IPS DF 19.7 (cell line): Measurements from ENCODE around the gene SVIL.
"Not testable (repeated sequence)": the region's sequence is repeated elsewhere in the genome, so short reads cannot be mapped to it uniquely, and the experiment has no call there.

Experiments used
- DNase-seq: peaks from one replicate; pipeline ENCODE4 v3.0.0-alpha.2; 2013; ENCODE audit warnings: low read depth, low spot score

SVIL gene

DNA sequence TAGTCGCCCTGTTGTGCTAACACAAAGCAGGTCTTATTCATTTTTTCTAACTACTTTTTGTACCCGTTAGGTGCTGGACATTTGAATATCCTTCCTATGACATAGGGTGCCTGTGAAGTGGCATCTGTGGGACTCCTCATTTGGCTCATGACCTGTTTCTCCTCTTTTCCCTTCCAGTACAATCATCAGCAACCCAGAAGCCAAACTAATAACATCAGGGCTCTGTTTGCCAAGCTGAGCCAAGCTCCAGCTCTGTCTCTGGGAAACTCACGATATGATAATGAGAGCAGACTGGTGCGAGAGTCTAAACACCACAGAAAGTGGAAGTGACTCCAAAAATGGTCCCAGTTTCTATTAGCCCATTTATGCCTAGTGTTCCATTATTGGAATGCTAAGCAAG lies 92.0 kb downstream of the SVIL start:
- no peak for DNase-seq

DNA sequence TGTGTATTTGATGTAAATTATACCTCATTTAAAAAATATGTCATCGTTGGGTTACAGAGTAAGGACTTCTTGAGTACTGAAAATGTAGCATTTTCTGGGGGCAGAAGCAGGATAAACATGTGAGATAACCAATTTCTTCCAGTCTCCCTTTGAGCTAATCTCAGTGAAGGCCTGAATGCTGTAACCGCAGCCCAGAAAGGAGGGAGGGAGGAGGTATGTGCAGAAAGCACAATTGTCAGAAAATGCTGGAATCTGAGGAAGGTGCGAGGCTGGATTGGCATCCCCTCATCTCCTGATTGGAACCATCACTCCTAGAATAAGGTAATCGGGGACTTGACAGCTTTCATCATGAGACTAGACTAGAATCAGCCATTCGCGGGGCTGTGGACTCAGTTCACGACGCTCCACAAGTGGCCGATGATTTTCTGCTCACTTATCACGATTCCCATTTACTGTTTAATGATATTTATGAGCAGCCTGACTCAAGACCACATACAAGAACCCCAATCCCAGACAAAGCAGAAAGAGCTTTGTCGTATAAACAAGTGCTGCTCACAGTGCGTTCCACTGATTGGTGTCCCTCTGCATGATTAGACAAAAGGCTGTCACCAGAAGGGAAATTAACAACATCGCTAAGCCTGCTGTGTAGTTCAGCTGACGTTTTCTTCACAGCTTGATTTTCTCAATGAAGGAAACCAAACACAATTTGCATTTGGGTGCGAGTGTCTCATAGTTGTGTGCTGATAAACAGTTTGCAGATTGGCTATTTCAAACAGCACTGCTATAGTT lies 93.2 kb downstream of the SVIL start:
- DNase-seq, result no peak

DNA sequence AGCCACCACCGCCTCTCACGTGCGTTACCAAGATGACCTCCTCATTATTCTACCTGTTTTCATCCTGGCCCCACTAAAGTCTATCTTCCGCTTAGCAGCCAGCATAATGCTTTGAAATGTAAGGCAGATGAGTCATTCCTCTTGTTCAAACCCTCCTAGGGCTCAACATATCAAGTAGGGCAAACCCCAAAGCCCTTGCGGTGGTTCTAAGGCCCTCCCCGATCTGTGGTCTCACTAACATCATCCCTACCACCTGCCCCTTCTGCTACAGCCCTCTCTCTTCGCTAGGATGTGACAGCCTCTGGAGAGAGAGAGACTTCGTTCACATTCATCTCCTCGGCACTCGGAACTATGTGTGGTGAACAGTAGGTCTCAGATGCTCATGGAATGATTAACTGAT lies 94.8 kb downstream of the SVIL start:
- DNase-seq, result no peak

DNA sequence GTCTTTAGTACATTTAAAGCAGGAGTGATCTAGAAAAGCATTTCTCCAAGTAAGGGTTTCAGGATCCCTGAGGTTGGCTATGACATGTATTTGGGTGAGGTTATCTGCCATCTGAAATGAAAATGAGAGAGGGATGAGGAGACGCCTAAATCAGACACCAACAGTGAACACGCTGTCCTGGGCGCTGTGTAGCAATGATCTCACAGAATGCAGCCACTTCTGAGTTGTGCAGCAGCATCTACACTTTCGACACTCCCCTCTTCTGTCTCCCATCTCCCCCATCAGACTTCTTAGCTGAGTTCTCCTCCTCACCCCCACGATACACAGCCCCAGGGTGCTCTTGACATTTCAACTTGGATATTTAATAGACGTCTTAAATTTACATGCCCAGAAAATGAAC lies 95.4 kb downstream of the SVIL start:
- no peak for DNase-seq

DNA sequence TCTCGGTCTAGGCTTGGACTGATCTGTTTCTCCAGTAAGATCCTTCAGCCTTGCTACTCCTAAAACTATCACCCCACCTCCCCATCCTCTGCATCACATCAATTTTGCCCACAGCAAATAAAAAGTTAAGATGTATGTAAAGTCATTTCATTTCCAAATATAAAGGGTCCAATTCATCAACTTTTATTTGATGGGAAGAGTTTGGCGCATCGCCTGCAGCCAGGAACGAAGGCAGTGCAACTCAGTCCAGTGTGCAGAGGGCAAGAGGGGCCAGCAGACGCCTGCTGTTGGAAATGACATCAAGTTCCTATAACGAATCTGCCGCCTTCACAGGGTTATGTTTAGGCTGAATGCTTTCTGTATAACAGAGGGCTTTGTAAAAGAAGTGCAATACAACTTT lies 97.0 kb downstream of the SVIL start:
- no peak for DNase-seq

DNA sequence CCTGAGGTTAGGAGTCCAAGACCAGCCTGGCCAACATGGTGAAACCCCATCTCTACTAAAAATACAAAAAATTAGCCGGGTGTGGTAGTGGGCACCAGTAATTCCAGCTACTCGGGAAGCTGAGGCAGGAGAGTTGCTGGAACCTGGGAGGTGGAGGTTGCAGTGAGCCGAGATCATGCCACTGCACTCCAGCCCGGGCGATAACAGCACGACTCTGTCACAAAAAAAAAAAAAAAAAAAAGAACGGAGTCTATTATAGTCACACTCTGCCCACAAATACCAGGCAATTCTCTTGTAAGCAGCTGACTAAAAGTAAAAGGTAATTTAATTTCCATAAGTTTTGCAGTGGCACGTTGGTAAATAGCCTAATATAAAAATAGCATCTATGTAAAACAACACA lies 98.1 kb downstream of the SVIL start:
- not testable (repeated sequence) for DNase-seq

DNA sequence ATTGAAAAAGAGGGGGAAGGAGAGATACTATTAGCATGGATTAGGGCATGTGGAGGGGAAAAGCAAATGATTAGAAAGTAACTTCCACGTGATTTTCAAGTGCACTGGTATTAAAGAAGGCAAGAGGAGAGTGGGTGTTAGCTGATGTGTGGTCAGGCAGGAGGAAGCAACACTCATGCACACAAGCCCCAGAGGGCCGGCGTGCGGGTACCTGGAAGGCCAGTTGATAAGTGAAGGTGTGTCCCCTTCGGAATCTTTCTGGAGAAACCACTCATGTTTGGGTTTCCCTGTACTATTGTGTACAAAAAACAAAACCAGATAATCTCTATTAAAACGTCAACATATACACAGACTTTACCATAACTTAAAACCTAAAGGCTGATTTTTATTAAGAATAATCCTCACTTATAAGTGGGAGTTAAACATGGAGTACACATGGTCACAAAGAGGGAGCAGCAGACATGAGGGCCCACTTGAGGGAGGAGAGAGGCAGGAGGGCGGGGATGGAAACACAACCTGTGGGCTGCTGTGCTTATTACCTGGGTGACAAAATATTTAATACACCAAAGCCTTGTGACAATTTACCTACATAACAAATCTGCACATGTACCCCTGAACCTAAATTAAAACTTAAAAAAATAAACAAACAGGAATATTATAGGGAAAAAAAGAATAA lies 98.9 kb downstream of the SVIL start:
- DNase-seq, result no peak

DNA sequence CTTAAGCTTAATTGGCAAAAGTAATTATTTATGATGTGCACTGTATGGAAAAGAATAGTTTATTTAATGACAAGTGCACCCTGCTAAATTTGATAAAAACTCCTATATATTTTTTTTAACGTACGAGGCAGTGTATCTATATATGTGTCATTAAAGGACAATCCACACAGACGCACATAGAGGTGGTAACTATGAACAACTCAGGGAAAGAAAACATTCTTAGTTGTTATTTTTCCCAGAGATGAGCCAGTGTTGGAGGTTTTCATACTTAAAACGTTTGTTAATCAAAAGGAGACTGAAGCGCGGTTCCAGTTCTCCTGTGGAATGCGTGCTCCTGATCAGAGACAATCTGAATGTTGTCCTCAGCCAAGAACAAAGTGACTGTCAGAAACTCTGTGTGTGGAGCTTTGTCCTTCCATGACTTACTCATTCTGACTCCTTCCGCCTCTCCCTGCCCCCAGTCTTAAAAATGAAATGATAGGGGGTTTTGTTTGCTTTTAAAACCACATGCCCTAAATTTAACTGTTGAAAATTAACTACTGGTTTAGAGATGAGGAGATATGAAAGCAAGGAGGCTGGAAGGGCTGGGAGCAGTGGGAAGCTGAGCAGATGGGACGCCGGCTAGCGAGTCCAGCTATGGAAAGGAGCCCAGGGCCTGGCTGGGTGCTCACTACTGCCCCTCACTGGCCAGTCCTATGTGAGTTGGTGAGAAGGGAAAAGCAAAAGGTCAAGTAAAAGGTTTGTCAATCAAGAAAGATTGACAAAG lies 99.6 kb downstream of the SVIL start:
- no peak for DNase-seq

DNA sequence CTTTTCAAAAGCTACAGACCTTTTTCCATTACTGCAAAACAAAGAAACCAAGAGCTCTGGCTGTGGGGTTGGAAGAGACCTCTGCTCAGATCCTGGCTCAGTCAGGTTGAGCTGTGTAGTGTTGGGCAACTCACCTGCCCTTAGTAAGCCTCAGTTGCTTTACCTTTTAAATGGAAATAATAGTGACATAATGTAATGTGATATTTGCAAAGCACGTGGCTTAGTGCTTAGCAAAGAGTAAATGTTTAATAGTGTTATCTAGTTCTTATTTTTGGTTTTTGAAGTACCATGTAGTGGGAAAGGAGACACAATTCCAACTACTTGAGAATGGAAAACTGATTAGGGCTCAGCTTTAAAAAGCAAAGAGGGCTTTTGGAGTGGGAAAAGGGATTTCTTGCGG lies 100.2 kb downstream of the SVIL start:
- DNase-seq, result no peak

DNA sequence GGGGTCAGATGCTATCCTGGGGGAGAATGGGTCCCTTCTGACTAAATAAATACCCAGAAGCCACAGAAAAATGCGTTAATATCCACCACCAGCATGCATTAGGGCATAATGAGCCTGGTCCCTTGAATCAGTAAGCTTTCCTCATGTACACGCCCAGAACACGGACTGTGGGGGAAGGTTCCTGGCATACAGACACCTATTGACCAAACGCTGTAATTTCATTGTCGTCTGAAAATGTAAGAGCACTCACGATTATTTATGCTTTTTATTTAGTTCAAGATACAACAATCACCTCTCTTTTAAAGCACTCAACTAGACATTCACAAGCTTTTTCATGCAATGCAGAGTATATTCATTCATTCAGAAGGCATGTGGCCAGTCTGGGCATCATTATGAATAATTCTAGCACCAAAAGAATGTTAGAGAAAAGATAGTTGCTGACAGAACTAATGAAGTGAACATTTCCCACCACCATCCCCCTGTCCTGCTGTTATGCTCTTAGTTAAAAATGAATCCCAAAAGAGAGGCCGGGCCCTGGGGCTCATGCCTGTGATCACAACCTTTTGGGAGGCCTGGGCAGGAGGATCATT lies 101.0 kb downstream of the SVIL start:
- no peak for DNase-seq

DNA sequence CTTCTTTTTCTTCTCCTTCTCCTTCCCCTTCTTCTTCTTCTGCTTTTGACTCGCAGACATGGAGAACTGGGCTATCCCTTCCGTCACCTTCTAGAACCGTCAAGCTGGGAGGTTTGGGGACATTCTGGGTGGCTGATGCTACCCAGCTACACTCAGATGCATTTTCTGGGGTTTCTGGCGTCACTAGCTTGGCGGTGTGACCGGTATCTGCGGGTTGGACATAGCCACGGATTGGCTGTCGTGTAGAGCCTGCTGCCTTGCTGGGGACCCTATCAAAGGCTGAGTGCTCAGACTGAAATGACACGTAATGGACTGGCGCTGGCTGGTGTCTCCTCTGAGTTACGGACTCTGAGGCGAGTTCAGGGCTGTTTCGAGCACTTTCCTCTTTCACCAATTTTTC lies 101.7 kb downstream of the SVIL start:
- DNase-seq, result no peak

DNA sequence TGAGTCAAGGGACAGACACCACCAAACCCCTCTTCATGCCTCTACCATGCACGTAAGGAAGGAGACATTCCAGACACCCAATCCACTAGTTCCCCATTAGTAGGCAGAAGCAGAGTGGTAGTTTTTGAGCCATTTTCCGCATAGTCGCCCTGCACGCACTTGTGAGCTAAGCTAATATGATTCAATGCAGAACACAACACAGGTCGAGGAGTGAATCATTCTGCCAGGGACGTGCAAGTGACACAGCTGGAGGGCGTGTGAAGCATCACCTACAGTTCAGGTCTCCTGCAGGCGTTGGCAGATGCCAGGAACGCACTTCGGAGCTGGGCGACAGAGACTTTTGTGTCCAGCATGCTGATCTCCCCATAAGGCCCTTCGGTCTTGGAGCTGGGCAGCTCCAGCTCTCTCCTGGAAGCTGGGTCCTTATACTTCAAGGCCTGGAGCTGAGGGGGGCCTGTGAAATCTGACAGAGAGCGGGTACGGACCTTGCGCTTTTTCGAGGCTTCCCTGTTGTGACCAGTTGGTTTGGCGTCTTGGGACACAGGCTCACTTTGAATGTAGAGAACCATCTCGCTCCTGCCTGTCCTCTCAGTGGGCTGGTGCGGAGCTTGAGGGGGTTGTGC lies 102.4 kb downstream of the SVIL start:
- DNase-seq, result no peak

DNA sequence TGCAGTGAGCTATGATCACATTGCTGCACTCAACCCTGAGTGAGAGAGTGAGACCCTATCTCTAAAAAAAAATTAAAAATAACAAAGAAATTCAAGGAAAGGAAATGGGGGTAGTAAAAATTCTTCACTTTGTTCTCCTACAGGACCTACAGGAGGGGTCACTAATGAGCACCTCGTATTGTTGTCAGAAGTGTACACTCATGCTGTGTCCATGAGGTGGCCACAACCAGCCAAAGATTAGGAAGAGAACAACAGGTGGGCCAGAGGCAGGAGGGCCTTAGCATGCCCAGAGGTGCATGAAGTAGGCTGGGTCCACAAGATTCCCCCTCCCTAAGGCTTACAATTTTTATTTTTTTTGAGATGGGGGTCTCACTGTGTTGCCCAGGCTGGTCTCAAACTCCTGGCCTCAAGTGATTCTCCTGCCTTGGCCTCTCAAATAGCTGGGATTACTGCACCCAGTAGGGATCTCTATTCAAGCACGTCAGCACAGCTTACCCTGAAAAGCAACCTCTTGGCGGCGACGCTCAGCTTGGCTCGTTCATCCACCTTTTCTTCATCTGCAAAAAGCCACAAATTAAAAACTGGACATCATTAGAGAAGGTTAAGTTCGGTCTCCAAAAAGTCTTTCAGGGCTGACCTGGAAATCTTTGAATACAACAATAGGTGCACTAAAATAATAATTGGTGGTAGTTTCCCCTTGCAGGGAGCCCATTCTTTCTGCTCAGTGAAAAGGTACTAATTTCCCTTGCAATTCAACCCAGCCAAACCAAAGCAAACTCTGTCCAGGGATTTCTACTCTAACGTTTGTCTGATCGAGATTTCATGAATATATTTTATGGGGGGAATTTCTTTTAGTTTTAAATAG lies 104.4 kb downstream of the SVIL start:
- no peak for DNase-seq

DNA sequence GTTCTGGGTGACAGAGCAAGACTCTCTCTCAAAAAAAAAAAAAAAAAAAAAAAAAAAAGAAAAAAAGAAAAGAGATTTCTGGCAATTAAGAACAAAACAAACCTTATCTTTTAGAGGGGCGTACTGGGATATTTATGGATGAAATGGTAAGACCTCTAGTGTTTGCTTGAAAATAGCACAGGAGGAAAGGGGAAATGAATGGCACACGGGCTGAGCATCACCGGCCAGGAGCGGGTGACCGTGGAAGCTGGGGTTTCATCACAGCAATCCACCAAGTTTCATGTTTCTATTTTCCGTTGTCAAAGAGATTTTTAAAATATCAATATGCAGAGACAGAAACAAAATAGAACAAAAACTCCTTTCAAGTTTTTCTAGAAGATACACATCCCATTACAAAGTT lies 105.6 kb downstream of the SVIL start:
- no peak for DNase-seq

DNA sequence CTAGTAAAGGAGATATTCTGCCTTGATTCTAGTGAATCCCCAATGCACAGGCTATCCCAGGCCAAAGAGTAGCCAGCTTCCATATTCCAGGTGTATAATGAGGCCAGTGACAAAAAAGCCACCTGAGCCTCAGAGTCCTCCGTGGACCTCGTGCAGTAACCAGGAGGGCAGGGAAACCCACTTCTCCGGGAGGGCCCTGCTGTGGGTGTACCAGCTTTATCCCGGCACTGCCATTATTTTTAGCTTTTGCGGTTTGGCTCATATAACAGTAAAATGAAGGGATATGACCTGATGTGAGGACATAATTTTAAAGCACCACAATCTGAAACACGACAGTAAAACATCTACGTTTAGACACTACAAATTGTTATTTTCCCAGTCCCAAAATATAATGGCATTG lies 109.0 kb downstream of the SVIL start:
- no peak for DNase-seq

DNA sequence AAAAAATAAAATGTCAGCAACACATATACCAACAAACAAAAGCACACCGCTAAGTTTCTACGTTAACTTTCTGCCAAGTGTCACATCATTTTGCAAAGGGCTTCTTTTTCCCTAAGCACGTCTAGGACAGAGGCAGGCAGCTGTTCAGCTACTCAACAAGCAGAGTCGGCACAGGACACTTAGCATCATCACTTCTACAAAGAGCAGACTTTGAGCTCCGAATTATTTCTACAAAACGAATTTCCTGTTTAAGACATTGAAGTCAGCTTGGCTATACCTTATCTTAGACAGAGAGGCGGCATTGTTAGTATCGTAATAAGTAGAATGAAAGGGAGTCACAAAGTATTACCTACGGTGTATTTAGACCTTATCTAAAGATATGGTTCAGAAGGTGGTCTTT lies 110.1 kb downstream of the SVIL start:
- DNase-seq, result no peak

DNA sequence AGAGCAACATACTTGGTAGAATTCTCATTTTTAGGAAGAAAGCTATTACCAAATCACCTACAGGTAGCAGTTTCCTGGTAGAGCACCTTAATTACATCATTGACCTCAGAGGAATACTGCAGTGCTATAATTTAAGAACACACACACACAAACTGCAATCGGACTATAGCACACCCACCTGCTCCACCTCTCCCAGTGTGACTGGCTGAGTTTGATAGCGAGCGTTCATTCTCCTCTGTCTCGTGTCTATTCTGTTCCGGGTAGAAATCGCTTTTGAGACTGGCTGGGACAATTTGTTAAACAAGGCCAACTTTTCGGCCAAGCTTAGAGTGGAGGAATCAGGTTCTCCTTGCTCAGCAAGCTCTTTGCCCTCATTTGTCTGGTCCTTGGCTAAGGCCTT lies 110.5 kb downstream of the SVIL start:
- no peak for DNase-seq

DNA sequence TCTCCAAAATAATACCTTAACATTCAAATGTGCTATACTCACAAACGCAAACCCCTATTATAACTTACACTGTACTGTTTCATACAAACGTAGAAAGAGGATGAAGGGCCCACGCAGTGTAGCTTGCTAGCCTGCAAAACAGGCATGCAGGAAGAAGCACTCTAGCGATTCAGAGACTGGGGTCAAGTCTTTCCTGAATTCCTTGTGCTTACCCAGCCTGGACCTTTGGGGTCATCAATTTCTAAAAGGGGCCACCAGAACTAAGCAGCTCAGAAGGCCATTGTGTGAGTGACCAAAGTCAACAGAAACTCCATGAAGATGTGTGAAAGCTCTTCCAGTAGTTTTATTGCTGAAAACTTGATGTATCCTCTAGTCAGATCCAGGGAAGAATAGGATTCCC lies 111.9 kb downstream of the SVIL start:
- no peak for DNase-seq

DNA sequence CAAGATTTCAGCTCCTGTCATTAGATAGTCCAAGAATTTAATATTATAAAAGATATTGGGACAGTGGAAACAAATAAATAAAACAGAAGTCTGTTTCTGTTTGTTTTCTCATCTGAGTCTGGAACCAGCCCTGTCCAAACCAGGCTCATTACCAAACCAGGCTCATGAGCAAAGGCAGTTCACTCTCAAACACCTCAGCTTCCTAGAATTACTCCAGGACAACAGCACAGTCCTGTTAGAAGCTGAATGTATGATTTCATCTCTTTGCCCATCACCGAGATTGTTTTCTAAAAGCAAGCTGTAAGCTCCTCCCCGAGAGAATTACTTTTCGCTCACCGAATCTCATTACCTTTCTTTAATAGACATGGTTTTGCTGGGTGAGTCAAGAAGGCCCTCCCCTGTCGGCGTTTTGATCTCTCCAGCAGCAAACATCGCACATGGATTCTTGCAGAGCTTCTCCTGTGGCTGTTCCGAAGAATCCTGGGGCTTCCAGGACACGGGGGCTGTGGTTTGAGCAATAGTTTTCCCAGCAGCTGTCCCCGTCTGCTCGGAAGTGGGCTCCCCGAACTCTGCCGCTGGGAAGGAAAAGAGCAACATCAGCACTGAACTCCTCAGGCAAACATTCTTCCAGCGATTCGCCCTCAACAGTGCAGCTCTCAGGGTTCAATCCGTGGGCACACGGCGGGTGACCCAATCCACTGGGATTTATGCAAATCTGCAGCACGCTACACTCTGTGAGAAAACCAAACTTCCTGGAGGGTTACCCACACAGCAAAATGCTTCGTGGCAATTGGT lies 112.5 kb downstream of the SVIL start:
- no peak for DNase-seq

DNA sequence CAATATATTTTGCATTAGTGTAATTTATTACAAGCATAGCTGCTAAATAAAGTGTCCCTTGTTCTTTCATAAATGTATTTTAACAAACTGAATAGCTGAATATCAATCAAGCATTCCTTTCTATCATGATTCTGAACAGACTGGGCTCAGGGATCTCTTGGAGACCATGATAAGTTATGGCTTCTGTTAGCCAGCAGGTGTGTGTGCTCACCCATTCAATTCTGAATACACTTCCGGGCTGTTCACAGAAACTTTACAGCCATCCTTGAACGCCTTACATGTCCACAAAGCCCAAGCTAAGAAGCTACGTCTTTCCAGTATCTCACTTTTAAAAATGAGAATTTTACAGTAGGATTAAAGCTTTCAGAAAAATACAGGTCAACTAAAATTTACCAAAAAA lies 115.1 kb downstream of the SVIL start:
- no peak for DNase-seq
